HCT116 (cell line): Measurements from ENCODE around the gene PLEKHA6. TPM values are rescaled to one million over a fixed set of nuclear protein-coding genes. Genes with fewer than 3 reads are reported as not detected.

Experiments used
- ATAC-seq: fragments of 200-7000 bp; cut with Tn5 transposase; 2 replicates; pipeline ENCODE4 v1.9.1; 2020; ENCODE audit warnings: mild to moderate bottlenecking, moderate library complexity
- BruUV-seq: library from RNA; stranded (reverse); fragments of 400-500 nt; replicated peaks from 2 replicates; lab custom pipeline; 2021; lab: Mats Ljungman, UMichigan
- CTCF ChIA-PET: fragments of 300-600 bp; sonication (Branson Sonifier 250); formaldehyde crosslinking; loops from one replicate; lab custom pipeline; 2021; ENCODE audit warnings: antibody characterized with exemption; lab: Charles Lee
- POLR2A ChIA-PET: fragments of 300-600, 350-600 bp; sonication (Branson Sonifier 250); formaldehyde crosslinking; loops from one replicate; lab custom pipeline; 2021; ENCODE audit warnings: antibody characterized with exemption; lab: Charles Lee
- RAD21 ChIA-PET, 2 experiments: fragments of 300-600 bp; sonication (Branson Sonifier 250); formaldehyde crosslinking; loops; one replicate each; lab custom pipeline; 2023; ENCODE audit warnings: low total read pairs in 2 of 2; ENCODE audit not compliant: uncharacterized antibody in 2 of 2, unreplicated experiment in 2 of 2, low non-redundant PET in 1 of 2; lab: Charles Lee
- DNase-seq: peaks from one replicate; pipeline ENCODE4 v3.0.0-alpha.2; 2010; ENCODE audit warnings: low read depth, low spot score
- H2AFZ ChIP-seq: fragments of 200-600 bp; shearing (Covaris generic), sonication (generic); 2 replicates; pipeline ENCODE4 v1.6.1; 2017; ENCODE audit warnings: low read depth, mixed run types, mixed read lengths, antibody characterized with exemption, low read length; ENCODE audit not compliant: poor library complexity, severe bottlenecking
- H3K27ac ChIP-seq: 2 replicates; pipeline ENCODE4 v1.5.1; 2012; ENCODE audit warnings: low read depth, low read length
- H3K27me3 ChIP-seq: fragments of 200-600 bp; sonication (generic); 2 replicates; pipeline ENCODE4 v1.6.1; 2016; ENCODE audit warnings: mixed run types, low read length, mixed read lengths; ENCODE audit not compliant: insufficient read depth
- H3K36me3 ChIP-seq, 2 experiments: fragments of 200-500 bp in 1 of 2; fragments of 200-600 bp in 1 of 2; sonication (Bioruptor generic) in 1 of 2; sonication (generic) in 1 of 2; 2 replicates each; pipeline versions ENCODE4 v1.5.1 to v1.6.1; 2014 to 2016; ENCODE audit warnings: low read length in 2 of 2, inconsistent platforms in 1 of 2, mixed read lengths in 1 of 2, mixed run types in 1 of 2; ENCODE audit not compliant: insufficient read depth in 2 of 2, control insufficient read depth in 1 of 2
- H3K4me1 ChIP-seq, 2 experiments: fragments of 200-600 bp in 1 of 2; sonication (generic) in 1 of 2; 2 replicates each; pipeline versions ENCODE4 v1.5.1 to v1.6.1; 2012 to 2017; ENCODE audit warnings: low read length in 2 of 2, inconsistent platforms in 1 of 2, mild to moderate bottlenecking in 1 of 2, mixed read lengths in 1 of 2, mixed run types in 1 of 2, moderate library complexity in 1 of 2; ENCODE audit not compliant: insufficient read depth in 2 of 2, control insufficient read depth in 1 of 2
- H3K4me2 ChIP-seq: fragments of 200-600 bp; sonication (generic); 2 replicates; pipeline ENCODE4 v1.6.1; 2017; ENCODE audit warnings: mixed run types, low read length, mixed read lengths
- H3K4me3 ChIP-seq, 2 experiments: fragments of 200-600 bp in 1 of 2; sonication (generic) in 1 of 2; replicated peaks in 1 of 2; 2 replicates each; pipeline ENCODE4 v1.5.1; 2011 to 2016; ENCODE audit warnings: low read length in 2 of 2, control low read depth in 1 of 2, low read depth in 1 of 2, mild to moderate bottlenecking in 1 of 2, mixed read lengths in 1 of 2, mixed run types in 1 of 2
- H3K79me2 ChIP-seq: fragments of 200-600 bp; sonication (generic); 2 replicates; pipeline ENCODE4 v1.6.1; 2017; ENCODE audit warnings: mild to moderate bottlenecking, mixed run types, low read length, moderate library complexity, mixed read lengths; ENCODE audit not compliant: insufficient read depth
- H3K9ac ChIP-seq: fragments of 200-600 bp; sonication (generic); 2 replicates; pipeline ENCODE4 v1.6.1; 2016; ENCODE audit warnings: low read length, mixed read lengths
- H3K9me2 ChIP-seq: fragments of 200-600 bp; sonication (generic), shearing (Covaris generic); 2 replicates; pipeline ENCODE4 v1.6.1; 2017; ENCODE audit warnings: mixed run types, mild to moderate bottlenecking, moderate library complexity; ENCODE audit not compliant: insufficient read depth
- H3K9me3 ChIP-seq, 2 experiments: fragments of 200-500 bp in 1 of 2; fragments of 200-600 bp in 1 of 2; sonication (Bioruptor generic) in 1 of 2; sonication (generic) in 1 of 2; 2 replicates each; pipeline ENCODE4 v1.6.1; 2014 to 2017; ENCODE audit warnings: low read length in 2 of 2, mixed read lengths in 2 of 2, inconsistent platforms in 1 of 2, low read depth in 1 of 2, mild to moderate bottlenecking in 1 of 2, mixed run types in 1 of 2, moderate library complexity in 1 of 2; ENCODE audit not compliant: control insufficient read depth in 1 of 2, insufficient read depth in 1 of 2
- H4K20me1 ChIP-seq: fragments of 200-600 bp; sonication (generic), shearing (Covaris generic); 2 replicates; pipeline ENCODE4 v1.6.1; 2017; ENCODE audit warnings: mixed run types, mild to moderate bottlenecking, moderate library complexity; ENCODE audit not compliant: insufficient read depth
- ATF3 ChIP-seq: IDR thresholded peaks from 2 replicates; pipeline ENCODE4 v1.6.1; 2012
- CBX3 ChIP-seq: IDR thresholded peaks from 2 replicates; pipeline ENCODE4 v1.6.1; 2012; ENCODE audit warnings: low read depth
- CEBPB ChIP-seq: IDR thresholded peaks from 2 replicates; pipeline ENCODE4 v1.6.1; 2012; ENCODE audit warnings: low read depth
- CTCF ChIP-seq, 3 experiments: fragments of 200-600 bp in 1 of 3; sonication (generic) in 1 of 3; IDR thresholded peaks in 2 of 3; conservative IDR thresholded peaks in 1 of 3; 2 replicates each; pipeline ENCODE4 v1.5.1; 2012 to 2017; ENCODE audit warnings: low read depth in 2 of 3, low read length in 2 of 3, antibody characterized with exemption in 1 of 3, borderline replicate concordance in 1 of 3, control low read depth in 1 of 3, mild to moderate bottlenecking in 1 of 3, mixed read lengths in 1 of 3, mixed run types in 1 of 3, moderate library complexity in 1 of 3; ENCODE audit not compliant: insufficient read depth in 1 of 3
- EGR1 ChIP-seq: IDR thresholded peaks from 2 replicates; pipeline ENCODE4 v1.6.1; 2012; ENCODE audit warnings: low read depth
- ELF1 ChIP-seq: IDR thresholded peaks from 2 replicates; pipeline ENCODE4 v1.6.1; 2012; ENCODE audit warnings: low read depth, borderline replicate concordance
- EZH2 ChIP-seq: fragments of 200-600 bp; sonication (generic); IDR thresholded peaks from 2 replicates; pipeline ENCODE4 v1.6.1; 2017; ENCODE audit warnings: antibody characterized with exemption, mixed run types
- EZH2phosphoT487 ChIP-seq: fragments of 200-600 bp; IDR thresholded peaks from 2 replicates; pipeline ENCODE4 v1.6.1; 2018; ENCODE audit warnings: antibody characterized with exemption, borderline replicate concordance
- JUND ChIP-seq: IDR thresholded peaks from 2 replicates; pipeline ENCODE4 v1.6.1; 2012
- POLR2A ChIP-seq: IDR thresholded peaks from 2 replicates; pipeline ENCODE4 v1.7.0; 2011; ENCODE audit warnings: borderline replicate concordance; ENCODE audit not compliant: insufficient read depth, insufficient read length; ENCODE audit errors: extremely low read depth
- POLR2AphosphoS5 ChIP-seq: IDR thresholded peaks from 2 replicates; pipeline ENCODE4 v1.6.1; 2011; ENCODE audit warnings: mild to moderate bottlenecking, low read depth, low read length, moderate library complexity
- RAD21 ChIP-seq: IDR thresholded peaks from 2 replicates; pipeline ENCODE4 v1.6.1; 2012; ENCODE audit warnings: low read depth, mild to moderate bottlenecking
- REST ChIP-seq: IDR thresholded peaks from 2 replicates; pipeline ENCODE4 v1.6.1; 2012; ENCODE audit warnings: low read depth
- SRF ChIP-seq: IDR thresholded peaks from 2 replicates; pipeline ENCODE4 v1.6.1; 2012; ENCODE audit warnings: low read depth
- TCF7L2 ChIP-seq: IDR thresholded peaks from 2 replicates; pipeline ENCODE4 v1.7.0; 2011; ENCODE audit warnings: borderline replicate concordance, inconsistent platforms; ENCODE audit not compliant: insufficient read depth, insufficient read length; ENCODE audit errors: extremely low read depth
- ZFX ChIP-seq: fragments of 450-650 bp; IDR thresholded peaks from 2 replicates; pipeline ENCODE4 v1.6.1; 2017
- ZNF274 ChIP-seq: fragments of 200-500 bp; sonication (Bioruptor generic); IDR thresholded peaks from 2 replicates; pipeline ENCODE4 v1.6.1; 2014; ENCODE audit warnings: mild to moderate bottlenecking, low read depth, low read length, inconsistent platforms
- intact Hi-C: fragments of 100-400 bp; cut with micrococcal nuclease; formaldehyde crosslinking; loops from 2 replicates; pipeline ENCODE4 v1.10.0; 2022
- total RNA-seq: library from RNA; stranded (reverse); gene quantifications from one replicate; pipeline ENCODE4 v1.2.1, GENCODE V29; 2021; ENCODE audit not compliant: unreplicated experiment
- TF ChIP-seq, protein P1 (sequence below): IDR thresholded peaks from 2 replicates; pipeline ENCODE4 v1.6.1; 2012
- TF ChIP-seq, protein P2 (sequence below): IDR thresholded peaks from 2 replicates; pipeline ENCODE4 v1.6.1; 2011; ENCODE audit warnings: mild to moderate bottlenecking, low read length, moderate library complexity; ENCODE audit not compliant: insufficient replicate concordance; ENCODE audit errors: extremely low read depth

The PLEKHA6 gene
- total RNA-seq, 1 experiment from 2014 or later: 13.1 TPM

DNA sequence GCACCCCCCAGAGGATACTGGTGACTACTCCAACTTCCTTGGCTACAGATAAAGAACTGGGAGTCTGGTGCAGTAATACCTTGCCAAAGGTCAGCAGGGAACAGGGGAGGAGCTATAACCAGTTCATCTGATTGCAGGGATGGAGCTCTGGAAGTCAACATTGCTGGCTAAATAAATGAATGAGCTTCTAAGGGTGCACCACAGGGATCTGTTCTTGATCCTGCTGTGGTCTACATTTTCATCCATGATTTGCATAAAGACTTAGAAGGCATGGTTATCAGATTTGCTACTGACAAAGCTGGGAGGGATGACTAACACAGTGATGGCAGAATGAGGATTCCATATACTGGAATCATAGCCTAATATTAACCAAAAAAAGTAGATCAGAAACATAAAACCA, 18.3 kb downstream of the PLEKHA6 start:
- Histone ChIP-seq H3K79me2 (no peaks in the 10 kb centered on the region; the same call in 1 of the 2 replicates), H3K4me3 (no peak overlapping the region), H2AFZ (no peak overlapping the region), H3K9me2 (no peaks in the 10 kb centered on the region), H3K36me3 (no peaks in the 10 kb centered on the region), H3K9ac (no peak overlapping the region), H3K27ac (no peak overlapping the region), H3K4me1 (peaks cover 0 to 7% of the 10 kb centered on the region in 2 experiments; a peak in 1 of 4 replicates), H3K4me2 (no peak overlapping the region), H3K9me3 (no peaks in the 10 kb centered on the region), H3K27me3 (no peaks in the 10 kb centered on the region), H4K20me1 (no peaks in the 10 kb centered on the region)
- no peak for TF ChIP-seq CBX3
- no peak for TF ChIP-seq JUND
- TF ChIP-seq, protein P1, sequence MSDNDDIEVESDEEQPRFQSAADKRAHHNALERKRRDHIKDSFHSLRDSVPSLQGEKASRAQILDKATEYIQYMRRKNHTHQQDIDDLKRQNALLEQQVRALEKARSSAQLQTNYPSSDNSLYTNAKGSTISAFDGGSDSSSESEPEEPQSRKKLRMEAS: no peak
- TF ChIP-seq CTCF (IDR thresholded peaks at IDR 0.05 in 2 of 3, conservative IDR thresholded peaks at IDR 0.05 in 1 of 3; ENCODE audit: borderline replicate concordance in 1 of 3, insufficient read depth in 1 of 3, low read depth in 2 of 3, low read length in 2 of 3): no peak
- no peak for TF ChIP-seq ZNF274
- no peak for TF ChIP-seq SRF
- TF ChIP-seq POLR2AphosphoS5: no peak
- no peak for TF ChIP-seq TCF7L2
- no peak for TF ChIP-seq CEBPB
- TF ChIP-seq ATF3: no peak
- no peak for TF ChIP-seq ELF1
- no peak for TF ChIP-seq EZH2phosphoT487
- TF ChIP-seq REST: no peak
- no peak for TF ChIP-seq EZH2
- TF ChIP-seq EGR1: no peak
- no peak for TF ChIP-seq POLR2A
- TF ChIP-seq RAD21: no peak
- TF ChIP-seq ZFX: no peak
- TF ChIP-seq, protein P2, sequence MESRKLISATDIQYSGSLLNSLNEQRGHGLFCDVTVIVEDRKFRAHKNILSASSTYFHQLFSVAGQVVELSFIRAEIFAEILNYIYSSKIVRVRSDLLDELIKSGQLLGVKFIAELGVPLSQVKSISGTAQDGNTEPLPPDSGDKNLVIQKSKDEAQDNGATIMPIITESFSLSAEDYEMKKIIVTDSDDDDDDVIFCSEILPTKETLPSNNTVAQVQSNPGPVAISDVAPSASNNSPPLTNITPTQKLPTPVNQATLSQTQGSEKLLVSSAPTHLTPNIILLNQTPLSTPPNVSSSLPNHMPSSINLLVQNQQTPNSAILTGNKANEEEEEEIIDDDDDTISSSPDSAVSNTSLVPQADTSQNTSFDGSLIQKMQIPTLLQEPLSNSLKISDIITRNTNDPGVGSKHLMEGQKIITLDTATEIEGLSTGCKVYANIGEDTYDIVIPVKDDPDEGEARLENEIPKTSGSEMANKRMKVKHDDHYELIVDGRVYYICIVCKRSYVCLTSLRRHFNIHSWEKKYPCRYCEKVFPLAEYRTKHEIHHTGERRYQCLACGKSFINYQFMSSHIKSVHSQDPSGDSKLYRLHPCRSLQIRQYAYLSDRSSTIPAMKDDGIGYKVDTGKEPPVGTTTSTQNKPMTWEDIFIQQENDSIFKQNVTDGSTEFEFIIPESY: no peak
- DNase-seq: no peak
- no TSS peak for BruUV-seq
- RAD21 ChIA-PET: no interaction called here
- POLR2A ChIA-PET: no interaction called here
- CTCF ChIA-PET: no interaction called here
- no peak; the same call in 1 of the 2 replicates for ATAC-seq
- intact Hi-C loops: no loop called here
